ENCODE data around the gene PRDM4. TPM values are rescaled to one million over a fixed set of nuclear protein-coding genes. Genes with fewer than 3 reads are reported as not detected.

Gene PRDM4
- total and polyA plus RNA-seq, 8 donors, result 16.1 to 27.3 (median 25.6) TPM

- TF ChIP-seq CTCF (IDR thresholded peaks at IDR 0.05), result no peak
Measured at GRCh38 chr12:107765316-107765715, 4.4 kb upstream of the PRDM4 start.

DNA sequence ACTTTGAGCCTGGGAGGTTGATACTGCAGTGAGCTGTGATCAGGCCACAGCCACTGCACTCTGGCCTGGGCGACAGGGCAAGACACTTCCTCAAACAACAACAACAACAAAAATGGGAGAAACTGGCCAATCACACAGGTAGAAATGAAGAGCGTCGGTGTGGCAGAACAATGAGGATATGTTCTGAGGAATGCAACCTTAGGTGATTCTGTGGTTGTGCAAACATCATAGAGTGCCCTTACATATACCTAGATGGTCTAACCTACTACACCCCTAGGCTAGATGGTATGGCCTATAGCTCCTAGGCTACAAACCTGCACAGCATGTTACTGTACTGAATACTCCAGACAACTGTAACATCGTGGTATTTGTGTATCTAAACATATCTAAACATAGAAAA, 3.7 kb upstream of the PRDM4 start:
- DNase-seq (no peak), ATAC-seq (no peak)
- H3K27me3 ChIP-seq, result no peaks in the 10 kb centered on the region
- intact Hi-C loops (cut with DNase I), result loop anchor here in 1 of 2 donors (10.0 kb wide), 1 partner anchor 120 kb away; no protein-coding TSS in a partner anchor
- no peak for TF ChIP-seq CTCF (IDR thresholded peaks at IDR 0.05)
- H3K4me3 ChIP-seq, result no peak overlapping the region
- H3K4me1 ChIP-seq, result peaks cover 4 to 13% of the 10 kb centered on the region in 2 donors
- H3K27ac ChIP-seq, result no peak overlapping the region
- H3K9me3 ChIP-seq, result no peaks in the 10 kb centered on the region
- no peaks in the 10 kb centered on the region for H3K36me3 ChIP-seq

More at GRCh38 chr12:107765316-107765715, 4.4 kb upstream of the PRDM4 start:
- DNase-seq (no peak), ATAC-seq (no peak)
- intact Hi-C loops (cut with DNase I), result loop anchor here in 1 of 2 donors (10.0 kb wide), 1 partner anchor 119 kb away; no protein-coding TSS in a partner anchor
- Histone ChIP-seq H3K4me3 (no peak overlapping the region), H3K27ac (no peak overlapping the region), H3K9me3 (no peaks in the 10 kb centered on the region), H3K4me1 (peaks cover 0 to 6% of the 10 kb centered on the region in 2 donors), H3K27me3 (no peaks in the 10 kb centered on the region), H3K36me3 (no peaks in the 10 kb centered on the region)

GRCh38 chr12:107762874-107763273, 1.9 kb upstream of the PRDM4 start:
- Histone ChIP-seq H3K27me3 (no peaks in the 10 kb centered on the region), H3K4me1 (peaks cover 15 to 31% of the 10 kb centered on the region in 2 donors), H3K27ac (no peak overlapping the region), H3K36me3 (peaks cover 0 to 3% of the 10 kb centered on the region in 2 donors), H3K4me3 (no peak overlapping the region), H3K9me3 (no peaks in the 10 kb centered on the region)
- no peak for TF ChIP-seq CTCF (IDR thresholded peaks at IDR 0.05)
- no peak for ATAC-seq
- intact Hi-C loops (cut with DNase I), result loop anchor here in 1 of 2 donors (10.0 kb wide), 1 partner anchor 122 kb away; no protein-coding TSS in a partner anchor
- no peak for DNase-seq

DNA sequence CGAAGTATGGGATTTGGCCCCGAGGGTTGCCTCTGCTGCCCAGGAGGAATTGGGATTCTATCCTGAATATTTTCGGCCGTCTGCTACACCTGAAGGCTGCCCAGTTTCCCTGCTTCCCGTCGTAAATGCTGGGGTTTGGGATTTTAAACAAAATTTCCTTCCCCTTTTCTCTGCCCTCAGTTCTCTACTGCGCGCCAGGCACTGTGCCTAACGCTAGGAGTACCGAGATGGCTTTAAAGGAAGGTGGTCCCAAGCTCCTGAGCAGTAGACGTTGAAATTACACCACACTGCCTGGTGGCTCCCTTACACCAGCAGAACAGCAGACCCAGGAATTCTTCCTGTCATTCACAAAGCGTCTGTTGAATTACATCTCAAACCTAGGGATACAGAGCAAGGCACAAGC, 566 bp upstream of the PRDM4 start:
- H3K4me3 ChIP-seq, result peak overlapping the region; percentile 80 to 90
- no peaks in the 10 kb centered on the region for H3K9me3 ChIP-seq
- ATAC-seq, result peak; percentile 4
- H3K27me3 ChIP-seq, result no peaks in the 10 kb centered on the region
- peaks cover 0 to 12% of the 10 kb centered on the region in 2 donors for H3K36me3 ChIP-seq
- H3K4me1 ChIP-seq, result peaks cover 15 to 34% of the 10 kb centered on the region in 2 donors
- DNase-seq, result peak in 1 of 4 donors; percentile 8
- peak overlapping the region; percentile 17 to 76 for H3K27ac ChIP-seq
- intact Hi-C loops (cut with DNase I), result loop anchor here in 1 of 2 donors (10.0 kb wide), 1 partner anchor 123 kb away; no protein-coding TSS in a partner anchor
- no peak for TF ChIP-seq CTCF (IDR thresholded peaks at IDR 0.05)

GRCh38 chr12:107760207-107760808, 629 bp downstream of the PRDM4 start:
- Histone ChIP-seq H3K36me3 (peaks cover 3 to 24% of the 10 kb centered on the region in 2 donors), H3K4me3 (peak overlapping the region; percentile 80 to 90), H3K9me3 (no peaks in the 10 kb centered on the region), H3K27me3 (no peaks in the 10 kb centered on the region), H3K4me1 (peaks cover 15 to 34% of the 10 kb centered on the region in 2 donors), H3K27ac (peak overlapping the region; percentile 69 to 76)
- intact Hi-C loops (cut with DNase I), result loop anchor here in 1 of 2 donors (10.0 kb wide), 1 partner anchor 124 kb away; no protein-coding TSS in a partner anchor
- ATAC-seq (peak; percentile 23), DNase-seq (peak in 3 of 4 donors; percentile 16 to 84 (median 48))
- no peak for TF ChIP-seq CTCF (IDR thresholded peaks at IDR 0.05)
